B cell (primary cell): Measurements from ENCODE around the gene NCCRP1. TPM values are rescaled to one million over a fixed set of nuclear protein-coding genes. Genes with fewer than 3 reads are reported as not detected.

Source experiments
- ATAC-seq: fragments of 200-7000 bp; cut with Tn5 transposase; one replicate; pipeline ENCODE4 v1.10.0; 2021; ENCODE audit warnings: low read depth, mild to moderate bottlenecking, moderate number of reproducible peaks, moderate library complexity
- CTCF ChIA-PET: fragments of 350-600 bp; sonication (Branson Sonifier 250); formaldehyde crosslinking; loops from one replicate; lab custom pipeline; 2021; ENCODE audit warnings: antibody characterized with exemption, inconsistent platforms; lab: Charles Lee
- POLR2A ChIA-PET: fragments of 350-600 bp; sonication (Branson Sonifier 250); formaldehyde crosslinking; loops from one replicate; lab custom pipeline; 2021; ENCODE audit warnings: antibody characterized with exemption; lab: Charles Lee
- DNase-seq: peaks from one replicate; pipeline ENCODE4 v3.0.0; 2013
- H2AFZ ChIP-seq: 2 replicates; pipeline ENCODE4 v1.6.1; 2012; ENCODE audit warnings: mild to moderate bottlenecking, low read depth, low read length; ENCODE audit not compliant: insufficient read depth, poor library complexity, severe bottlenecking
- H3K27ac ChIP-seq, 2 donors: 1 replicate in 1 of 2; 2 replicates in 1 of 2; pipeline ENCODE4 v1.5.1; 2012 to 2013; ENCODE audit warnings: low read length in 2 of 2, mild to moderate bottlenecking in 2 of 2, moderate library complexity in 1 of 2
- H3K27me3 ChIP-seq, 4 experiments: fragments of 200-600 bp in 1 of 4; sonication (generic) in 1 of 4; replicated peaks in 1 of 4; 1 replicate in 2 of 4; 2 replicates in 2 of 4; pipeline versions ENCODE4 v1.6.1 to v1.7.0; 2013 to 2016; ENCODE audit warnings: low read length in 3 of 4, mild to moderate bottlenecking in 2 of 4, mixed read lengths in 1 of 4, moderate library complexity in 1 of 4; ENCODE audit not compliant: insufficient read depth in 4 of 4, control insufficient read depth in 3 of 4; ENCODE audit errors: control extremely low read depth in 1 of 4
- H3K36me3 ChIP-seq, 2 experiments: replicated peaks in 1 of 2; 1 replicate in 1 of 2; 2 replicates in 1 of 2; pipeline versions ENCODE4 v1.6.1 to v1.7.1; 2013; ENCODE audit warnings: low read length in 1 of 2; ENCODE audit not compliant: insufficient read depth in 2 of 2, control insufficient read depth in 1 of 2; ENCODE audit errors: control extremely low read depth in 1 of 2, extremely low read depth in 1 of 2
- H3K4me1 ChIP-seq, 2 donors: fragments of 200-600 bp in 1 of 2; sonication (generic) in 1 of 2; 1 replicate in 1 of 2; 2 replicates in 1 of 2; pipeline versions ENCODE4 v1.5.1 to v1.6.1; 2013 to 2017; ENCODE audit warnings: low read length in 2 of 2; ENCODE audit not compliant: control insufficient read depth in 2 of 2, insufficient read depth in 2 of 2
- H3K4me2 ChIP-seq: replicated peaks from 2 replicates; pipeline ENCODE3; 2012; ENCODE audit warnings: mild to moderate bottlenecking, low read depth, low read length; ENCODE audit not compliant: poor library complexity, severe bottlenecking
- H3K4me3 ChIP-seq, 5 experiments: fragments of 200-600 bp in 1 of 5; sonication (generic) in 1 of 5; 1 replicate in 3 of 5; 2 replicates in 2 of 5; pipeline versions ENCODE4 v1.5.1 to v1.7.0; 2011 to 2016; ENCODE audit warnings: low read length in 4 of 5, mild to moderate bottlenecking in 4 of 5, low read depth in 2 of 5, control low read depth in 1 of 5, moderate library complexity in 1 of 5; ENCODE audit not compliant: insufficient read depth in 1 of 5; ENCODE audit errors: control extremely low read depth in 1 of 5, extremely low read depth in 1 of 5
- H3K79me2 ChIP-seq: fragments of 200-600 bp; sonication (generic); one replicate; pipeline ENCODE4 v1.6.0; 2016; ENCODE audit warnings: low read length; ENCODE audit not compliant: control insufficient read depth, insufficient read depth
- H3K9ac ChIP-seq: fragments of 200-600 bp; sonication (generic); 2 replicates; pipeline ENCODE4 v1.6.1; 2017; ENCODE audit warnings: mild to moderate bottlenecking, low read length, moderate library complexity
- H3K9me3 ChIP-seq, 3 donors: one replicate each; pipeline versions ENCODE4 v1.6.1 to v1.7.1; 2013; ENCODE audit warnings: low read length in 2 of 3; ENCODE audit not compliant: control insufficient read depth in 2 of 3, insufficient read depth in 1 of 3; ENCODE audit errors: control extremely low read depth in 1 of 3
- H4K20me1 ChIP-seq: 2 replicates; pipeline ENCODE4 v1.6.0; 2012; ENCODE audit warnings: mild to moderate bottlenecking, low read length; ENCODE audit not compliant: insufficient read depth, control insufficient read depth, poor library complexity, severe bottlenecking
- H3K27ac Mint-ChIP-seq: one replicate; pipeline ENCODE4 v1.8.0; 2021; ENCODE audit warnings: mixed read lengths
- H3K27me3 Mint-ChIP-seq: one replicate; pipeline ENCODE4 v1.8.0; 2021; ENCODE audit warnings: mixed read lengths
- H3K4me1 Mint-ChIP-seq: one replicate; pipeline ENCODE4 v1.8.0; 2021; ENCODE audit warnings: mixed read lengths
- H3K4me3 Mint-ChIP-seq: one replicate; pipeline ENCODE4 v1.8.0; 2021; ENCODE audit warnings: mixed read lengths
- H3K9me3 Mint-ChIP-seq: one replicate; pipeline ENCODE4 v1.8.0; 2022; ENCODE audit warnings: mixed read lengths; ENCODE audit not compliant: insufficient read depth
- CTCF ChIP-seq: fragments of 200-600 bp; IDR thresholded peaks from one replicate; pipeline ENCODE4 v1.8.0; 2022; ENCODE audit warnings: antibody characterized with exemption, mild to moderate bottlenecking
- EZH2 ChIP-seq: IDR thresholded peaks from 2 replicates; pipeline ENCODE4 v1.6.1; 2012; ENCODE audit warnings: borderline replicate concordance, low read depth, mild to moderate bottlenecking, moderate library complexity, low read length; ENCODE audit not compliant: insufficient read depth, poor library complexity, severe bottlenecking
- WGBS: methylation state at CpG from one replicate; pipeline ENCODE4 v1.1.5; 2013; ENCODE audit warnings: missing lambda C conversion rate; ENCODE audit not compliant: insufficient coverage; 5-methylcytosine and 5-hydroxymethylcytosine counted together
- intact Hi-C: fragments of 100-400 bp; cut with micrococcal nuclease; formaldehyde crosslinking; loops from one replicate; pipeline ENCODE4 v1.10.0; 2022
- polyA plus RNA-seq: library from polyadenylated mRNA; depleted of rRNA; stranded (reverse); fragments of >200 nt; gene quantifications from 2 replicates; pipeline ENCODE4 v1.2.3, GENCODE V29; 2012
- total RNA-seq, 2 donors: library from RNA; stranded (reverse); fragments of 120-200 nt in 1 of 2; gene quantifications; 1 replicate in 1 of 2; 2 replicates in 1 of 2; pipeline versions ENCODE4 v1.2.3 to v1.2.4, GENCODE V29; 2013 to 2022

Gene NCCRP1
- total and polyA plus RNA-seq, 2 donors (not counting 1 experiment from before 2014, with no cell fraction given), result 0.04 TPM; not detected in 1

- H3K9me3 Mint-ChIP-seq, result no peaks in the 10 kb centered on the region
- no peak overlapping the region for H3K9ac ChIP-seq
- H3K79me2 ChIP-seq, result no peaks in the 10 kb centered on the region
- H3K4me2 ChIP-seq, result no peak overlapping the region
- H4K20me1 ChIP-seq, result no peaks in the 10 kb centered on the region
- WGBS, result 94% methylated on average over 6 of the region's 11 CpGs
- H3K27me3 ChIP-seq, result no peaks in the 10 kb centered on the region
- H3K27me3 Mint-ChIP-seq, result no peaks in the 10 kb centered on the region
- no peaks in the 10 kb centered on the region for H3K4me1 Mint-ChIP-seq
- intact Hi-C loops, result no loop called here
- no peak for ATAC-seq
- ChIA-PET CTCF (no interaction called here), POLR2A (no interaction called here)
- H3K27ac Mint-ChIP-seq, result no peak overlapping the region
- peaks cover 0 to 11% of the 10 kb centered on the region in 2 experiments for H3K36me3 ChIP-seq
- H3K27ac ChIP-seq, result no peak overlapping the region
- H2AFZ ChIP-seq, result no peak overlapping the region
- DNase-seq, result no peak
- no peak overlapping the region for H3K4me3 Mint-ChIP-seq
- H3K4me1 ChIP-seq, result no peaks in the 10 kb centered on the region
- TF ChIP-seq CTCF (no peak), EZH2 (no peak)
- H3K4me3 ChIP-seq, result no peak overlapping the region
- no peaks in the 10 kb centered on the region for H3K9me3 ChIP-seq
Measured at GRCh38 chr19:39177736-39178135, 19.0 kb upstream of the NCCRP1 start.

GRCh38 chr19:39178296-39179006 lies 18.3 kb upstream of the NCCRP1 start:
- H4K20me1 ChIP-seq, result no peaks in the 10 kb centered on the region
- ATAC-seq, result no peak
- H3K9me3 Mint-ChIP-seq, result no peaks in the 10 kb centered on the region
- H3K9me3 ChIP-seq, result no peaks in the 10 kb centered on the region
- no peak overlapping the region for H2AFZ ChIP-seq
- H3K4me2 ChIP-seq, result no peak overlapping the region
- H3K4me1 Mint-ChIP-seq, result no peaks in the 10 kb centered on the region
- no peak overlapping the region for H3K9ac ChIP-seq
- ChIA-PET CTCF (no interaction called here), POLR2A (no interaction called here)
- no peaks in the 10 kb centered on the region for H3K27me3 ChIP-seq
- H3K27ac ChIP-seq, result no peak overlapping the region
- intact Hi-C loops, result no loop called here
- H3K27ac Mint-ChIP-seq, result no peak overlapping the region
- WGBS, result 93% methylated on average over 26 of the region's 30 CpGs
- no peaks in the 10 kb centered on the region for H3K27me3 Mint-ChIP-seq
- DNase-seq, result no peak
- no peaks in the 10 kb centered on the region for H3K4me1 ChIP-seq
- H3K4me3 Mint-ChIP-seq, result no peak overlapping the region
- TF ChIP-seq CTCF (no peak), EZH2 (no peak)
- no peaks in the 10 kb centered on the region for H3K79me2 ChIP-seq
- H3K4me3 ChIP-seq, result no peak overlapping the region
- H3K36me3 ChIP-seq, result peaks cover 0 to 11% of the 10 kb centered on the region in 2 experiments
